A673 (cell line): ENCODE measurements around the gene TSTD1. TPM values are rescaled to one million over a fixed set of nuclear protein-coding genes. Genes with fewer than 3 reads are reported as not detected.

Experiments used
- BruUV-seq: library from RNA; stranded (reverse); fragments of 400-500 nt; replicated peaks from 2 replicates; lab custom pipeline; 2021; lab: Mats Ljungman, UMichigan
- CTCF ChIA-PET: fragments of 300-600 bp; sonication (Branson Sonifier 250); formaldehyde crosslinking; loops from one replicate; lab custom pipeline; 2022; ENCODE audit warnings: antibody characterized with exemption; lab: Charles Lee
- POLR2A ChIA-PET: fragments of 300-600 bp; sonication (Branson Sonifier 250); formaldehyde crosslinking; loops from one replicate; lab custom pipeline; 2022; ENCODE audit warnings: antibody characterized with exemption; ENCODE audit not compliant: low non-redundant PET; lab: Charles Lee
- DNase-seq: peaks from one replicate; pipeline ENCODE4 v3.0.0-alpha.2; 2015; ENCODE audit warnings: low spot score
- H3K27ac ChIP-seq: fragments of 200-600 bp; sonication (generic); 2 replicates; pipeline ENCODE4 v1.5.1; 2016; ENCODE audit warnings: mixed run types, low read depth, mild to moderate bottlenecking, mixed read lengths, antibody characterized with exemption, low read length; ENCODE audit not compliant: poor library complexity, severe bottlenecking
- H3K27me3 ChIP-seq: fragments of 200-600 bp; sonication (generic); replicated peaks from 2 replicates; pipeline ENCODE4 v1.6.1; 2017; ENCODE audit warnings: mixed run types, low read depth, mild to moderate bottlenecking, mixed read lengths, antibody characterized with exemption, low read length; ENCODE audit not compliant: insufficient read depth, poor library complexity
- H3K36me3 ChIP-seq: fragments of 200-600 bp; sonication (generic); 2 replicates; pipeline ENCODE4 v1.6.1; 2016; ENCODE audit warnings: mixed run types, mild to moderate bottlenecking, mixed read lengths, antibody characterized with exemption, low read length; ENCODE audit not compliant: insufficient read depth, poor library complexity, severe bottlenecking
- H3K4me1 ChIP-seq: fragments of 200-600 bp; sonication (generic); 2 replicates; pipeline ENCODE4 v1.6.1; 2017; ENCODE audit warnings: mixed run types, mild to moderate bottlenecking, mixed read lengths, antibody characterized with exemption, low read length; ENCODE audit not compliant: insufficient read depth, poor library complexity, severe bottlenecking
- H3K4me3 ChIP-seq: fragments of 200-600 bp; sonication (generic); 2 replicates; pipeline ENCODE4 v1.5.1; 2016; ENCODE audit warnings: low read depth, mixed run types, mild to moderate bottlenecking, mixed read lengths, low read length; ENCODE audit not compliant: poor library complexity, severe bottlenecking
- H3K9me3 ChIP-seq: fragments of 200-600 bp; sonication (generic); 2 replicates; pipeline ENCODE4 v1.6.1; 2016; ENCODE audit warnings: mixed run types, low read depth, mild to moderate bottlenecking, mixed read lengths, antibody characterized with exemption, low read length; ENCODE audit not compliant: poor library complexity, severe bottlenecking
- EZH2 ChIP-seq: fragments of 200-600 bp; sonication (generic); IDR thresholded peaks from 2 replicates; pipeline ENCODE4 v1.6.1; 2017; ENCODE audit warnings: borderline replicate concordance, low read depth, mild to moderate bottlenecking, mixed read lengths, antibody characterized with exemption, low read length; ENCODE audit not compliant: poor library complexity, severe bottlenecking
- intact Hi-C: fragments of 100-400 bp; cut with micrococcal nuclease; formaldehyde crosslinking; loops from one replicate; pipeline ENCODE4 v1.10.0; 2022; ENCODE audit not compliant: unreplicated experiment
- total RNA-seq: library from RNA; stranded (reverse); gene quantifications from 2 replicates; pipeline ENCODE4 v1.2.3, GENCODE V29; 2021
- TF ChIP-seq, protein P1 (sequence below): fragments of 300-800, 200-600 bp; sonication (generic); conservative IDR thresholded peaks from 2 replicates; pipeline ENCODE4 v1.5.1; 2017; ENCODE audit warnings: low read depth, mild to moderate bottlenecking, antibody characterized with exemption, low read length, moderate library complexity, mixed read lengths

Gene TSTD1
- total RNA-seq, 1 experiment from 2014 or later: 1.3 TPM

DNA sequence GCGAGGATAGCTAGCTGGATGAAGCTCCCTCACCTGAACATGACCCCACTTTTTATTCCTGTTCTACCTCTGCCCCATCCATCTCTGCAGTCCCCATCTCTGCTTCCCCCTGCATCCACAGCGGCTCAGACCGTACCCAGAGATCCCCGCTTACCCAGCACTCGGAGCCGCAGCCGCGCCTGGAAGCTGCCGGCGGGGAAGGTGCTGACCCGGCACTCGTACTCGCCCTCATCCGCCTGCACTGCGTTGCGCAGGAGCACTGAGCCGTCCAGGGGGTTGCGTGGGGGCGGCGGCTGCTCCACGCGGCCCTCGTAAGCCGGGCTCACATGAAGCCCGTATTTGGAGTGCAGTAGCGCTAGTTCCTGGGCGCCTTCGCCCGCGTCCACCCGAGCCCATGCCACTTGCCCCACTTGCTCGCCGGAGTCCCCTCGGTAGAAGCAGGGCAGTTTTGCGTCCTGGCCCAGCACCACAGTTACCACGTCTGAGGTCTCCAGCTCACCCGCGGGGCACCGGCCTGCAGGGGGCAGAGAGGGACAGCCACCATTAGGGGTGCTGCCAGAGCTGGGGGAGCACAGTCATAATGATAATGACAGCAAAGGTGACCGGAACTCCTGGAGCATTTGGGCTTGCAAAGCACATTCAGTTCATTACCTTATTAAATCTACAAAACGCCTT, 40.8 kb upstream of the TSTD1 start:
- no peak for TF ChIP-seq EZH2
- H3K27ac ChIP-seq: no peak overlapping the region
- BruUV-seq: no TSS peak
- H3K4me1 ChIP-seq: no peaks in the 10 kb centered on the region
- ChIA-PET POLR2A (no interaction called here), CTCF (no interaction called here)
- no peaks in the 10 kb centered on the region for H3K36me3 ChIP-seq
- intact Hi-C loops: no loop called here
- no peaks in the 10 kb centered on the region for H3K9me3 ChIP-seq
- H3K27me3 ChIP-seq: no peaks in the 10 kb centered on the region
- H3K4me3 ChIP-seq: no peak overlapping the region
- no peak for DNase-seq

DNA sequence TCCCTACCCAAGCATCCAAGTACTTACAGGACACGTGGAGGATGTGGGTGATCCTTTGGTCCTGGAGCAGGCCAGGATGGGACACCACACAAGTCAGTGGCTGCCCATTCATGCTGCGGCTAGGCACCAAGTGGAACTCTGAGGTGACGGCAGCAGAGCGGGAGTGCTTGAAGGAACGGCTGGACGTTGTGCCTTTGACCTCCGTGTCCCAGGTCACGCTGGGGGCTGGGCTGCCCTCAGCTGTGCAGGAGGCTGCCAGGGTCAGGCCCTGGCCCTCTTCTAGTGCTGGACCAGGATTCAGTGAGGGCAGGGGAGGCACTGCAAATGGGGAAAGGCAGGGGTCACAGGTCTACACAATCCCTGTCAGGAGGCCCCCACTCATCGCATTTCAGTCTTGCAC, 38.7 kb upstream of the TSTD1 start:
- Histone ChIP-seq H3K9me3 (no peaks in the 10 kb centered on the region), H3K4me3 (no peak overlapping the region), H3K36me3 (no peaks in the 10 kb centered on the region), H3K4me1 (no peaks in the 10 kb centered on the region), H3K27me3 (no peaks in the 10 kb centered on the region), H3K27ac (no peak overlapping the region)
- intact Hi-C loops: no loop called here
- ChIA-PET POLR2A (no interaction called here), CTCF (no interaction called here)
- TF ChIP-seq, protein P1, sequence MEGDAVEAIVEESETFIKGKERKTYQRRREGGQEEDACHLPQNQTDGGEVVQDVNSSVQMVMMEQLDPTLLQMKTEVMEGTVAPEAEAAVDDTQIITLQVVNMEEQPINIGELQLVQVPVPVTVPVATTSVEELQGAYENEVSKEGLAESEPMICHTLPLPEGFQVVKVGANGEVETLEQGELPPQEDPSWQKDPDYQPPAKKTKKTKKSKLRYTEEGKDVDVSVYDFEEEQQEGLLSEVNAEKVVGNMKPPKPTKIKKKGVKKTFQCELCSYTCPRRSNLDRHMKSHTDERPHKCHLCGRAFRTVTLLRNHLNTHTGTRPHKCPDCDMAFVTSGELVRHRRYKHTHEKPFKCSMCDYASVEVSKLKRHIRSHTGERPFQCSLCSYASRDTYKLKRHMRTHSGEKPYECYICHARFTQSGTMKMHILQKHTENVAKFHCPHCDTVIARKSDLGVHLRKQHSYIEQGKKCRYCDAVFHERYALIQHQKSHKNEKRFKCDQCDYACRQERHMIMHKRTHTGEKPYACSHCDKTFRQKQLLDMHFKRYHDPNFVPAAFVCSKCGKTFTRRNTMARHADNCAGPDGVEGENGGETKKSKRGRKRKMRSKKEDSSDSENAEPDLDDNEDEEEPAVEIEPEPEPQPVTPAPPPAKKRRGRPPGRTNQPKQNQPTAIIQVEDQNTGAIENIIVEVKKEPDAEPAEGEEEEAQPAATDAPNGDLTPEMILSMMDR: no peak
- no peak for TF ChIP-seq EZH2
- no peak for DNase-seq
- BruUV-seq: no TSS peak

DNA sequence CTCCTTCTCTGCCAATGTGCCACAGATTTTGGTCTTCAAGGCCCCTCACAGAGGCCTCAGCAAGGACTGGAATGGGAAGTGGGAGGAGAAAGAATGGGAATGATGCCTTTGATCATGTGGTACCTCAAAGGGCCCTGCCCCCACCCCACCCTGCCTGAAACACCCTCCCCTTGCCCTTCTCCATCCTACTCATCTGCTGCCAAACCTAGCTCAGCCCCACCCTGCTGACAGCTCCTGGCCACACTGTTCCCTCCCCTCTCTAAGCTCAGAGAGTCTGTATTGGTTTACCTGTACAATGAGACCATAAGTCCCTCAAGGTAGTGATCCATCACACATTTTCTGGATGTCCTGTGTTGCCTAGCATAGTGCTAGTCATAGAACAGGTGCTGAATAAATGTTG, 37.6 kb upstream of the TSTD1 start:
- H3K36me3 ChIP-seq: no peaks in the 10 kb centered on the region
- intact Hi-C loops: no loop called here
- no peaks in the 10 kb centered on the region for H3K27me3 ChIP-seq
- BruUV-seq: no TSS peak
- no peak for TF ChIP-seq EZH2
- TF ChIP-seq, protein P1: no peak
- H3K4me1 ChIP-seq: no peaks in the 10 kb centered on the region
- no peak for DNase-seq
- ChIA-PET POLR2A (no interaction called here), CTCF (no interaction called here)
- no peaks in the 10 kb centered on the region for H3K9me3 ChIP-seq
- no peak overlapping the region for H3K4me3 ChIP-seq
- no peak overlapping the region for H3K27ac ChIP-seq

DNA sequence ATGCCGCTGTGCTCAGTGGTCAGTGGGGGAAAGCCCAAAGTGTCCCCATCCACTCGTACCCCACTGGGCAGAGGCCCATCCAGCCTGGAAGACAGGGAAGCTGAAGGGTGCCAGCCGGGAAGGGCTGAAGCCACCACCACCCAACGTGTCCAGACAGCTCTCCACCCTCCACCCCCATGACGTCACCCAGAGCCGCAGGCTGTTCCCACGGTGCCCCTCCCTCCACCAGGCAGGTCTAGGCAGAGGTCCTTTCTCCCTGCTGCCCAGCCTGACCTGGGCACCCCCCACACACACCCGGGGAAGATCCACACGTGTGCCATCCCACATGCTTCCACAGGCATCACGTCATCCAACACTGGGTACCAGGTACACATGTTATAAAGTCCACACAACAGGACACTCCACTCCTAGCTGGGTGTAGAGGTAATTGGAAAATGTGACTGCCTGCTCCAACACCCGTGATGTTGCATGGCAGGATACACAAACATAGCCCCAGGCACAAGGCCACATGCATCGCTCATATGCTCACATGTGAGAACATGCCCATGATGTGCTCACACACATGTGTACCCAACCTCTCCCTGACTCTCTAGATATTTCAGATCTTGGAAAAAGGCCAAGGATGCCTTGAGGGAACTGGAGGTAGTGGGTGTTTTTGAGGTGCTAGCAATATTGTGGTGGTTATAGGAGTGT, 36.1 kb upstream of the TSTD1 start:
- no peaks in the 10 kb centered on the region for H3K9me3 ChIP-seq
- DNase-seq: no peak
- H3K4me1 ChIP-seq: no peaks in the 10 kb centered on the region
- BruUV-seq: no TSS peak
- intact Hi-C loops: no loop called here
- H3K36me3 ChIP-seq: no peaks in the 10 kb centered on the region
- no peak for TF ChIP-seq EZH2
- TF ChIP-seq, protein P1: no peak
- H3K27ac ChIP-seq: no peak overlapping the region
- POLR2A ChIA-PET: no interaction called here
- H3K4me3 ChIP-seq: no peak overlapping the region
- CTCF ChIA-PET: no interaction called here
- no peaks in the 10 kb centered on the region for H3K27me3 ChIP-seq
